HG03460 (cell line): Measurements from ENCODE around the gene KLF16.

Experiments used
- ATAC-seq: cut with Tn5 transposase; IDR thresholded peaks from one replicate; pipeline ENCODE4 v1.9.1; 2021; ENCODE audit not compliant: unreplicated experiment

The KLF16 gene

GRCh38 chr19:1856698-1857603 lies 6.4 kb downstream of the KLF16 start:
- no peak for ATAC-seq

- ATAC-seq, result no peak
These were observed 7.1 kb downstream of the KLF16 start for GRCh38 chr19:1856345-1856697.

GRCh38 chr19:1855828-1856255 lies 7.5 kb downstream of the KLF16 start:
- peak; percentile 10 for ATAC-seq

GRCh38 chr19:1855040-1855827 lies 8.1 kb downstream of the KLF16 start:
- peak; percentile 42 for ATAC-seq

- no peak for ATAC-seq
These were observed 8.8 kb downstream of the KLF16 start for GRCh38 chr19:1854542-1855039.

- ATAC-seq, result no peak
These were observed 9.3 kb downstream of the KLF16 start for GRCh38 chr19:1854039-1854541.

GRCh38 chr19:1853295-1854038 lies 9.9 kb downstream of the KLF16 start:
- no peak for ATAC-seq

GRCh38 chr19:1852581-1853128 lies 10.7 kb downstream of the KLF16 start:
- no peak for ATAC-seq

GRCh38 chr19:1851654-1852580 lies 11.5 kb downstream of the KLF16 start:
- no peak for ATAC-seq

GRCh38 chr19:1850809-1851653 lies 12.3 kb downstream of the KLF16 start:
- no peak for ATAC-seq

GRCh38 chr19:1849886-1850398 lies 13.4 kb downstream of the KLF16 start:
- no peak for ATAC-seq

- no peak for ATAC-seq
These were observed 14.3 kb downstream of the KLF16 start for GRCh38 chr19:1849132-1849474.

GRCh38 chr19:1848399-1849131 lies 14.8 kb downstream of the KLF16 start, which contains the start of gene REXO1:
Gene REXO1, minus strand, starts transcription at chr19:1848483. Its CDS starts 125 bp downstream, at chr19:1848358.
- ATAC-seq, result peak; percentile 58

- peak; percentile 20 for ATAC-seq
These were observed 15.5 kb downstream of the KLF16 start for GRCh38 chr19:1847684-1848398.

- no peak for ATAC-seq
These were observed 16.1 kb downstream of the KLF16 start for GRCh38 chr19:1847348-1847683.

GRCh38 chr19:1846517-1847204 lies 16.7 kb downstream of the KLF16 start:
- ATAC-seq, result no peak

- ATAC-seq, result no peak
These were observed 17.7 kb downstream of the KLF16 start for GRCh38 chr19:1845642-1846041.
